Calu3 (cell line): ENCODE data around the gene COL3A1. TPM values are rescaled to one million over a fixed set of nuclear protein-coding genes. Genes with fewer than 3 reads are reported as not detected.

Experiments
- BruUV-seq: library from RNA; stranded (reverse); fragments of 400-500 nt; replicated peaks from 2 replicates; lab custom pipeline; 2021; lab: Mats Ljungman, UMichigan
- CTCF ChIA-PET: fragments of 300-600 bp; sonication (Branson Sonifier 250); formaldehyde crosslinking; loops from one replicate; lab custom pipeline; 2022; ENCODE audit warnings: antibody characterized with exemption; lab: Charles Lee
- DNase-seq: peaks from one replicate; pipeline ENCODE4 v3.0.0; 2022
- H3K27ac Mint-ChIP-seq: one replicate; pipeline ENCODE4 v1.8.0; 2022; ENCODE audit warnings: mixed read lengths; ENCODE audit not compliant: unreplicated experiment
- H3K27me3 Mint-ChIP-seq: one replicate; pipeline ENCODE4 v1.8.0; 2022; ENCODE audit warnings: mixed read lengths; ENCODE audit not compliant: unreplicated experiment
- H3K36me3 Mint-ChIP-seq: one replicate; pipeline ENCODE4 v1.8.0; 2022; ENCODE audit warnings: mild to moderate bottlenecking, moderate library complexity, mixed read lengths; ENCODE audit not compliant: insufficient read depth, unreplicated experiment
- H3K4me1 Mint-ChIP-seq: one replicate; pipeline ENCODE4 v1.8.0; 2022; ENCODE audit warnings: mild to moderate bottlenecking, low read depth, mixed read lengths; ENCODE audit not compliant: unreplicated experiment
- H3K4me3 Mint-ChIP-seq: one replicate; pipeline ENCODE4 v1.8.0; 2022; ENCODE audit warnings: mild to moderate bottlenecking, low read depth, moderate library complexity, mixed read lengths; ENCODE audit not compliant: unreplicated experiment
- H3K9me3 Mint-ChIP-seq: one replicate; pipeline ENCODE4 v1.8.0; 2022; ENCODE audit warnings: low read depth, mixed read lengths; ENCODE audit not compliant: unreplicated experiment
- CTCF ChIP-seq: fragments of 200-600 bp; IDR thresholded peaks from one replicate; pipeline ENCODE4 v1.8.0; 2022; ENCODE audit warnings: antibody characterized with exemption; ENCODE audit not compliant: unreplicated experiment
- intact Hi-C: fragments of 100-400 bp; cut with micrococcal nuclease; formaldehyde crosslinking; loops from one replicate; pipeline ENCODE4 v1.10.0; 2022; ENCODE audit not compliant: unreplicated experiment
- total RNA-seq: library from RNA; stranded (reverse); gene quantifications from 2 replicates; pipeline ENCODE4 v1.2.3, GENCODE V29; 2022

Gene COL3A1
- total RNA-seq, 1 experiment from 2014 or later, result not detected

- no peaks in the 10 kb centered on the region for H3K27me3 Mint-ChIP-seq
- H3K4me1 Mint-ChIP-seq, result no peaks in the 10 kb centered on the region
- no peak overlapping the region for H3K27ac Mint-ChIP-seq
- DNase-seq, result no peak
- no peak for TF ChIP-seq CTCF
- CTCF ChIA-PET, result interaction anchor here (0.9 kb wide), 1 partner anchor 460 kb away, joined by 4 read pairs; no protein-coding TSS in a partner anchor
- no peaks in the 10 kb centered on the region for H3K9me3 Mint-ChIP-seq
- no peak overlapping the region for H3K4me3 Mint-ChIP-seq
- no TSS peak for BruUV-seq
- H3K36me3 Mint-ChIP-seq, result no peaks in the 10 kb centered on the region
- intact Hi-C loops, result no loop called here
Measured at GRCh38 chr2:189049709-189050164, 75.6 kb downstream of the COL3A1 start.

- Mint-ChIP-seq H3K36me3 (no peaks in the 10 kb centered on the region), H3K4me3 (no peak overlapping the region), H3K4me1 (no peaks in the 10 kb centered on the region), H3K27me3 (no peaks in the 10 kb centered on the region), H3K9me3 (no peaks in the 10 kb centered on the region), H3K27ac (no peak overlapping the region)
- CTCF ChIA-PET, result interaction anchor here (0.9 kb wide), 1 partner anchor 460 kb away, joined by 4 read pairs; no protein-coding TSS in a partner anchor
- DNase-seq, result no peak
- intact Hi-C loops, result no loop called here
- no peak for TF ChIP-seq CTCF
- no TSS peak for BruUV-seq
Measured at GRCh38 chr2:189050165-189050712, 76.1 kb downstream of the COL3A1 start.

- no TSS peak for BruUV-seq
- no peaks in the 10 kb centered on the region for H3K4me1 Mint-ChIP-seq
- no peaks in the 10 kb centered on the region for H3K27me3 Mint-ChIP-seq
Measured at GRCh38 chr2:189056200-189057106, 82.3 kb downstream of the COL3A1 start.

GRCh38 chr2:189057316-189057715 lies 83.1 kb downstream of the COL3A1 start:
- Mint-ChIP-seq H3K36me3 (no peaks in the 10 kb centered on the region), H3K27me3 (no peaks in the 10 kb centered on the region), H3K27ac (no peak overlapping the region), H3K4me3 (no peak overlapping the region), H3K4me1 (no peaks in the 10 kb centered on the region), H3K9me3 (no peaks in the 10 kb centered on the region)
- no TSS peak for BruUV-seq
- intact Hi-C loops, result no loop called here
- no peak for TF ChIP-seq CTCF
- CTCF ChIA-PET, result no interaction called here
- no peak for DNase-seq

More at GRCh38 chr2:189056200-189057106, 82.3 kb downstream of the COL3A1 start:
- CTCF ChIA-PET, result no interaction called here
- Mint-ChIP-seq H3K9me3 (no peaks in the 10 kb centered on the region), H3K36me3 (no peaks in the 10 kb centered on the region), H3K4me3 (no peak overlapping the region), H3K27ac (no peak overlapping the region)
- DNase-seq, result no peak
- TF ChIP-seq CTCF, result no peak
- intact Hi-C loops, result no loop called here
